Psoas muscle (tissue), 8 donors: Measurements from ENCODE around the gene LRRC8D. TPM values are rescaled to one million over a fixed set of nuclear protein-coding genes. Genes with fewer than 3 reads are reported as not detected.

Source experiments
- ATAC-seq, 4 donors: fragments of 200-7000 bp; cut with Tn5 transposase; one replicate each; pipeline ENCODE4 v1.9.1; 2020; ENCODE audit warnings: moderate library complexity in 3 of 4, mild to moderate bottlenecking in 2 of 4
- DNase-seq, 2 donors: peaks; one replicate each; pipeline ENCODE4 v3.0.0-alpha.2; 2020
- H3K27ac ChIP-seq: fragments of 200-600 bp; one replicate; pipeline ENCODE4 v1.8.0; 2022
- H3K27me3 ChIP-seq, 3 donors: fragments of 200-600 bp in 1 of 3; one replicate each; pipeline versions ENCODE4 v1.6.1 to v1.8.0; 2013 to 2022; ENCODE audit warnings: low read length in 2 of 3, mild to moderate bottlenecking in 2 of 3, moderate library complexity in 1 of 3; ENCODE audit not compliant: insufficient read depth in 3 of 3
- H3K36me3 ChIP-seq, 2 donors: fragments of 200-600 bp in 1 of 2; one replicate each; pipeline versions ENCODE4 v1.6.1 to v1.8.0; 2013 to 2022; ENCODE audit warnings: low read depth in 1 of 2, mild to moderate bottlenecking in 1 of 2, moderate library complexity in 1 of 2; ENCODE audit not compliant: insufficient read depth in 1 of 2
- H3K4me1 ChIP-seq: fragments of 200-600 bp; one replicate; pipeline ENCODE4 v1.8.0; 2022
- H3K4me3 ChIP-seq: fragments of 200-600 bp; one replicate; pipeline ENCODE4 v1.8.0; 2022; ENCODE audit warnings: mild to moderate bottlenecking
- H3K9me3 ChIP-seq: fragments of 200-600 bp; one replicate; pipeline ENCODE4 v1.8.0; 2022
- WGBS, 3 donors: extraction: QIAGEN DNeasy Blood & Tissue Kit; methylation state at CpG; one replicate each; pipeline versions ENCODE4 v1.1.6 to v1.1.7; 2013; 5-methylcytosine and 5-hydroxymethylcytosine counted together
- intact Hi-C, 2 donors: fragments of 100-400 bp; cut with DNase I; formaldehyde crosslinking; loops; one replicate each; pipeline versions ENCODE4 v1.11.0 to v1.14.2; 2022
- polyA plus RNA-seq, 3 donors: library from polyadenylated mRNA; stranded (reverse); fragments of 200-250 nt; gene quantifications; one replicate each; pipeline ENCODE4 v1.2.3, GENCODE V29; 2013
- total RNA-seq, 4 donors: library from RNA; stranded (reverse); fragmentation: NEBNext Ultra II Directional in 2 of 4; extraction: Animal tissue kit (Norgen Biotek cat#: 25700) in 2 of 4; gene quantifications; one replicate each; pipeline versions ENCODE4 v1.2.1 to v1.2.4, GENCODE V29; 2021 to 2023
- TF ChIP-seq, protein P1 (sequence below): fragments of 200-600 bp; IDR thresholded peaks from one replicate; pipeline ENCODE4 v1.8.0; 2022; ENCODE audit warnings: antibody characterized with exemption
- donor health status: healthy with polysubstance abuse.
- donor health status: DM: no; HTN: no; CAD: no; lungs with moderate emphysema.
- donor health status: Bipolar disorder and iron deficiency.
- donor health status: healthy.
- donor health status: DM: yes; HTN: yes; CAD: no.
- donor health status: DM: no; HTN: no; CAD: no.
- donor health status: DM: no; HTN: no; CAD: no.
- donor health status: DM: yes; HTN: yes; CAD: no.

The LRRC8D gene
- total and polyA plus RNA-seq, 7 donors, result 3.5 to 7.1 (median 5.6) TPM

GRCh38 chr1:89898150-89898549 lies 77.3 kb downstream of the LRRC8D start:
- ATAC-seq, result no peak
- H3K4me1 ChIP-seq, result peaks cover 42% of the 10 kb centered on the region

GRCh38 chr1:89898695-89899470 lies 78.1 kb downstream of the LRRC8D start:
- H3K4me3 ChIP-seq, result no peak overlapping the region
- intact Hi-C loops, result no loop called here
- no peak overlapping the region for H3K27ac ChIP-seq
- 73 to 84% (median 78%) methylated on average over 7 of the region's 7 CpGs for WGBS, 3 donors
- ATAC-seq (no peak), DNase-seq (no peak)
- no peaks in the 10 kb centered on the region for H3K9me3 ChIP-seq
- TF ChIP-seq, protein P1, sequence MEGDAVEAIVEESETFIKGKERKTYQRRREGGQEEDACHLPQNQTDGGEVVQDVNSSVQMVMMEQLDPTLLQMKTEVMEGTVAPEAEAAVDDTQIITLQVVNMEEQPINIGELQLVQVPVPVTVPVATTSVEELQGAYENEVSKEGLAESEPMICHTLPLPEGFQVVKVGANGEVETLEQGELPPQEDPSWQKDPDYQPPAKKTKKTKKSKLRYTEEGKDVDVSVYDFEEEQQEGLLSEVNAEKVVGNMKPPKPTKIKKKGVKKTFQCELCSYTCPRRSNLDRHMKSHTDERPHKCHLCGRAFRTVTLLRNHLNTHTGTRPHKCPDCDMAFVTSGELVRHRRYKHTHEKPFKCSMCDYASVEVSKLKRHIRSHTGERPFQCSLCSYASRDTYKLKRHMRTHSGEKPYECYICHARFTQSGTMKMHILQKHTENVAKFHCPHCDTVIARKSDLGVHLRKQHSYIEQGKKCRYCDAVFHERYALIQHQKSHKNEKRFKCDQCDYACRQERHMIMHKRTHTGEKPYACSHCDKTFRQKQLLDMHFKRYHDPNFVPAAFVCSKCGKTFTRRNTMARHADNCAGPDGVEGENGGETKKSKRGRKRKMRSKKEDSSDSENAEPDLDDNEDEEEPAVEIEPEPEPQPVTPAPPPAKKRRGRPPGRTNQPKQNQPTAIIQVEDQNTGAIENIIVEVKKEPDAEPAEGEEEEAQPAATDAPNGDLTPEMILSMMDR, result no peak
- H3K4me1 ChIP-seq, result peaks cover 46% of the 10 kb centered on the region
- no peaks in the 10 kb centered on the region for H3K27me3 ChIP-seq
- no peaks in the 10 kb centered on the region for H3K36me3 ChIP-seq

More at GRCh38 chr1:89898150-89898549, 77.3 kb downstream of the LRRC8D start:
- TF ChIP-seq, protein P1, result no peak
- no peak for DNase-seq
- H3K27ac ChIP-seq, result no peak overlapping the region
- intact Hi-C loops, result no loop called here
- 78 to 84% (median 81%) methylated on average over 6 of the region's 6 CpGs for WGBS, 3 donors
- no peaks in the 10 kb centered on the region for H3K36me3 ChIP-seq
- no peaks in the 10 kb centered on the region for H3K9me3 ChIP-seq
- no peak overlapping the region for H3K4me3 ChIP-seq
- H3K27me3 ChIP-seq, result no peaks in the 10 kb centered on the region

GRCh38 chr1:89900323-89900722 lies 79.5 kb downstream of the LRRC8D start:
- ATAC-seq (peak in 1 of 4 donors; percentile 71), DNase-seq (no peak)
- Histone ChIP-seq H3K27ac (no peak overlapping the region), H3K36me3 (no peaks in the 10 kb centered on the region), H3K4me1 (peaks cover 51% of the 10 kb centered on the region), H3K27me3 (no peaks in the 10 kb centered on the region), H3K4me3 (no peak overlapping the region), H3K9me3 (no peaks in the 10 kb centered on the region)
- TF ChIP-seq, protein P1, result no peak
- intact Hi-C loops, result no loop called here
- 53 to 59% (median 58%) methylated on average over 2 of the region's 2 CpGs for WGBS, 3 donors

GRCh38 chr1:89900791-89901708 lies 80.2 kb downstream of the LRRC8D start:
- Histone ChIP-seq H3K27ac (no peak overlapping the region), H3K36me3 (no peaks in the 10 kb centered on the region), H3K4me3 (no peak overlapping the region), H3K4me1 (peaks cover 55% of the 10 kb centered on the region), H3K27me3 (no peaks in the 10 kb centered on the region), H3K9me3 (no peaks in the 10 kb centered on the region)
- intact Hi-C loops, result no loop called here
- no peak for ATAC-seq
- TF ChIP-seq, protein P1, result no peak
- DNase-seq, result no peak
- 86 to 95% (median 89%) methylated on average over 6 of the region's 6 CpGs for WGBS, 3 donors
